ENCODE data around the gene LONP1.

GRCh38 chr19:5717215-5717935, 2.6 kb downstream of the LONP1 start:
- no peak for TF ChIP-seq POLR2A (IDR thresholded peaks at IDR 0.05)
- TF ChIP-seq CTCF (IDR thresholded peaks at IDR 0.05) = no peak

Data from uterus (tissue), 2 donors.